OCI-LY1 (cell line): Measurements from ENCODE around the gene RUNX1.
A peak's percentile ranks its signal among the peaks of the same experiment; 100 is the strongest.

ENCODE experiments used
- H2AFZ ChIP-seq: fragments of 200-600 bp; sonication (generic), shearing (Covaris generic); 2 replicates; pipeline ENCODE4 v1.6.0; 2014; ENCODE audit warnings: antibody characterized with exemption, mild to moderate bottlenecking, low read length
- H3F3A ChIP-seq: fragments of 200-600 bp; sonication (generic), shearing (Covaris generic); 2 replicates; pipeline ENCODE4 v1.6.0; 2014; ENCODE audit warnings: mild to moderate bottlenecking, antibody characterized with exemption, low read length, moderate library complexity; ENCODE audit not compliant: insufficient read depth
- H3K27ac ChIP-seq: fragments of 200-600 bp; sonication (generic); 2 replicates; pipeline ENCODE4 v1.5.1; 2014; ENCODE audit warnings: low read length, mixed run types, mild to moderate bottlenecking, low read depth; ENCODE audit not compliant: poor library complexity, severe bottlenecking
- H3K27me3 ChIP-seq: fragments of 200-600 bp; sonication (generic); 2 replicates; pipeline ENCODE4 v1.6.0; 2014; ENCODE audit warnings: antibody characterized with exemption, mild to moderate bottlenecking, low read length, moderate library complexity; ENCODE audit not compliant: insufficient read depth
- H3K36me3 ChIP-seq: fragments of 200-600 bp; sonication (generic); 2 replicates; pipeline ENCODE4 v1.6.1; 2014; ENCODE audit warnings: mild to moderate bottlenecking, antibody characterized with exemption, low read length, moderate library complexity, mixed read lengths; ENCODE audit not compliant: insufficient read depth
- H3K4me1 ChIP-seq: fragments of 200-600 bp; sonication (generic); 2 replicates; pipeline ENCODE4 v1.5.1; 2014; ENCODE audit warnings: mild to moderate bottlenecking, low read length, moderate library complexity; ENCODE audit not compliant: insufficient read depth, severe bottlenecking
- H3K4me2 ChIP-seq: fragments of 200-600 bp; sonication (generic), shearing (Covaris generic); 2 replicates; pipeline ENCODE4 v1.6.1; 2014; ENCODE audit warnings: low read length
- H3K4me3 ChIP-seq: fragments of 200-600 bp; sonication (generic); 2 replicates; pipeline ENCODE4 v1.5.1; 2014; ENCODE audit warnings: low read length, low read depth, mild to moderate bottlenecking, mixed read lengths; ENCODE audit not compliant: poor library complexity, severe bottlenecking
- H3K79me2 ChIP-seq: fragments of 200-600 bp; shearing (Covaris generic); 2 replicates; pipeline ENCODE4 v1.6.1; 2016; ENCODE audit warnings: mixed run types, low read length, mixed read lengths; ENCODE audit not compliant: insufficient read depth
- H3K9ac ChIP-seq: fragments of 200-600 bp; sonication (generic), shearing (Covaris generic); 2 replicates; pipeline ENCODE4 v1.6.1; 2014; ENCODE audit warnings: mild to moderate bottlenecking, low read length, mixed read lengths
- H3K9me2 ChIP-seq: fragments of 200-600 bp; sonication (generic), shearing (Covaris generic); 2 replicates; pipeline ENCODE4 v1.6.1; 2014; ENCODE audit warnings: low read depth, mild to moderate bottlenecking, low read length, mixed read lengths
- H3K9me3 ChIP-seq: fragments of 200-600 bp; shearing (Covaris generic); 2 replicates; pipeline ENCODE4 v1.6.1; 2014; ENCODE audit warnings: low read length, mixed read lengths
- H4K20me1 ChIP-seq: fragments of 200-600 bp; sonication (generic), shearing (Covaris generic); 2 replicates; pipeline ENCODE4 v1.6.0; 2016; ENCODE audit warnings: mild to moderate bottlenecking, low read length; ENCODE audit not compliant: insufficient read depth
- EZH2 ChIP-seq: fragments of 200-600 bp; sonication (generic), shearing (Covaris generic); IDR thresholded peaks from 2 replicates; pipeline ENCODE4 v1.8.0; 2017; ENCODE audit warnings: borderline replicate concordance, mixed run types, mild to moderate bottlenecking, antibody characterized with exemption, low read length, moderate library complexity, mixed read lengths
- TF ChIP-seq, protein P1 (sequence below): fragments of 200-600 bp; sonication (generic), shearing (Covaris generic); IDR thresholded peaks from 2 replicates; pipeline ENCODE4 v1.5.1; 2017; ENCODE audit warnings: mild to moderate bottlenecking, antibody characterized with exemption, low read length, moderate library complexity, mixed read lengths

The RUNX1 gene

DNA sequence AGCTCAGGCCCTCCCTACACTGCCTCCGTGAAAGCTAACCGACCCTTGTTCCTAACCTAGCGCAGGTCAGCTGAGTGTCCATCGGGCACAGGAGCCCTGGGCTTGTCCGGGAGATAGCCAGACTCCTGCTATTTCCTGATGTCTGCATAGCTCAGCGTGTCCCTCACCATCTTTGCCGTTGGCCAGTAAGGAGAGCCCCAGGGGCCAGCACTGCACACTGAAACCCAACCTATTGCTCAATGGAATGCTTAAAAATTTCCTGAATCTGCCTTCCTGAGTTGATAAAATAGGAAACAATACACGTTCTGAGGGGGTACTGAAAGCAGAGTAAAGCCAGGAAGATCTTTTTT lies 2.2 kb downstream of the RUNX1 start:
- peaks cover 79% of the 10 kb centered on the region for H3K4me1 ChIP-seq
- no peak for TF ChIP-seq EZH2
- TF ChIP-seq, protein P1, sequence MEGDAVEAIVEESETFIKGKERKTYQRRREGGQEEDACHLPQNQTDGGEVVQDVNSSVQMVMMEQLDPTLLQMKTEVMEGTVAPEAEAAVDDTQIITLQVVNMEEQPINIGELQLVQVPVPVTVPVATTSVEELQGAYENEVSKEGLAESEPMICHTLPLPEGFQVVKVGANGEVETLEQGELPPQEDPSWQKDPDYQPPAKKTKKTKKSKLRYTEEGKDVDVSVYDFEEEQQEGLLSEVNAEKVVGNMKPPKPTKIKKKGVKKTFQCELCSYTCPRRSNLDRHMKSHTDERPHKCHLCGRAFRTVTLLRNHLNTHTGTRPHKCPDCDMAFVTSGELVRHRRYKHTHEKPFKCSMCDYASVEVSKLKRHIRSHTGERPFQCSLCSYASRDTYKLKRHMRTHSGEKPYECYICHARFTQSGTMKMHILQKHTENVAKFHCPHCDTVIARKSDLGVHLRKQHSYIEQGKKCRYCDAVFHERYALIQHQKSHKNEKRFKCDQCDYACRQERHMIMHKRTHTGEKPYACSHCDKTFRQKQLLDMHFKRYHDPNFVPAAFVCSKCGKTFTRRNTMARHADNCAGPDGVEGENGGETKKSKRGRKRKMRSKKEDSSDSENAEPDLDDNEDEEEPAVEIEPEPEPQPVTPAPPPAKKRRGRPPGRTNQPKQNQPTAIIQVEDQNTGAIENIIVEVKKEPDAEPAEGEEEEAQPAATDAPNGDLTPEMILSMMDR: no peak
- no peaks in the 10 kb centered on the region; the same call in 1 of the 2 replicates for H3F3A ChIP-seq
- no peaks in the 10 kb centered on the region for H3K27me3 ChIP-seq
- no peaks in the 10 kb centered on the region for H4K20me1 ChIP-seq
- no peaks in the 10 kb centered on the region for H3K9me3 ChIP-seq
- H3K9me2 ChIP-seq: no peaks in the 10 kb centered on the region
- peaks cover 66% of the 10 kb centered on the region for H3K79me2 ChIP-seq
- peak overlapping the region; percentile 85 for H3K4me2 ChIP-seq
- H3K4me3 ChIP-seq: peak overlapping the region; percentile 74
- H3K36me3 ChIP-seq: peaks cover 38% of the 10 kb centered on the region
- no peak overlapping the region for H3K27ac ChIP-seq
- no peak overlapping the region for H2AFZ ChIP-seq
- H3K9ac ChIP-seq: peak overlapping the region; percentile 79

DNA sequence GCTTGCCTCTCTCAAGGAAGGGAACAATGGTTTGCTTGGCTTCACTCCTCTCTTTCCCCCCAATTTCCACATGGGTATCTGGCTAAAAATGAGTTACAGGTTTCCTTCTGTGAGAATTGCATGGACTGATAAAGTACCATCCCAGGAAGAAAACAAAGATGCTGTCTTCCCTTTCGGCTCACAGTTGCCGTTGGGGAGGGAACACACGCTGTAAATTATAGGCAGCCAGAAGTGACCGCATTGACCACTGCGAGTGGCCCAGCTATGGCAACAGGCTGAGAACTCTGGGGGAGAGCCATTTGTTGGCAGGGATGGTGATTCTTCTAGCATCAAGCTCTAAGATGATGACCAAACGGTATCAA lies 2.9 kb downstream of the RUNX1 start:
- Histone ChIP-seq H3K9me3 (no peaks in the 10 kb centered on the region), H3K4me2 (peak overlapping the region; percentile 85), H4K20me1 (no peaks in the 10 kb centered on the region), H3K79me2 (peaks cover 72% of the 10 kb centered on the region), H3K36me3 (peaks cover 41% of the 10 kb centered on the region), H3K9me2 (no peaks in the 10 kb centered on the region), H2AFZ (no peak overlapping the region), H3K4me3 (peak overlapping the region; percentile 74), H3K27me3 (no peaks in the 10 kb centered on the region), H3F3A (no peaks in the 10 kb centered on the region; the same call in 1 of the 2 replicates), H3K27ac (no peak overlapping the region), H3K4me1 (peaks cover 79% of the 10 kb centered on the region), H3K9ac (peak overlapping the region; percentile 79; the same call in 1 of the 2 replicates)
- TF ChIP-seq, protein P1: no peak
- TF ChIP-seq EZH2: no peak

DNA sequence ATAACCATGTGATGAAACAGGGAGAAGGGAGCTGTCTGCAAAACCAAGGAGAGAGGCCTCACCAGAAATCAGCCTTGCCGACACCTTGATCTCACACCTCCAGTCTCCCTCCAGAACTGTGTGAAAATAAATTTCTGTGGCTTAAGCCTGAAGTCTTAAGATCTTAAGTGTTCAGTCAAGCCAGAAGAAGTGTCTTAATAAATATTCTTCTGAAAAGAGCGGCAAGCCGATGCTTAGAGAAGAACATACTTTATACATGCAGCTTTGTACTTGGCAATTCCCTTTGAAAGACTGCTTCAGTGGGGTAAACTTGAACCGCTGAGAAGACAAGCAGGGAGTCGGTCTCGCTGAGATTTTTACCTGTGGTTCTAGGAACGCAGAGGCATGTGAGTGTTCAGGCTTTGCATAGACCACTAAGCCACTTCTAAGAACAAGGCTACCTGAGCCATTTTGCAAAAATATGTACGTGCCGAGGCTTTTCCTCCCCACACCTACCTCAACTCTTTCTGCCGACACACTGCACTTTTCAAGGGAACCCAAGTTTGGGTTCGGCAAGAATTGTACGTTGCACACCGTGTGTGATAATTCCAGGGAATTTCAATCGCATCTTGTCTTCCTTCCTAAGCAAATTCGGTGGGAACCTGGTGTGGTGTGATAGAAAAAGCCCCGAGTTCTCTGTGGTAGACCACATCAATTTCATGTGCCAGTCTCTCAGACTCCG lies 3.4 kb downstream of the RUNX1 start:
- TF ChIP-seq EZH2: no peak
- TF ChIP-seq, protein P1: no peak
- peaks cover 79% of the 10 kb centered on the region for H3K4me1 ChIP-seq
- peaks cover 46% of the 10 kb centered on the region for H3K36me3 ChIP-seq
- no peaks in the 10 kb centered on the region; the same call in 1 of the 2 replicates for H3F3A ChIP-seq
- H3K79me2 ChIP-seq: peaks cover 78% of the 10 kb centered on the region
- H3K27me3 ChIP-seq: no peaks in the 10 kb centered on the region
- H2AFZ ChIP-seq: no peak overlapping the region
- peak overlapping the region; percentile 74 for H3K4me3 ChIP-seq
- H3K9ac ChIP-seq: no peak overlapping the region; the same call in 1 of the 2 replicates
- H3K9me3 ChIP-seq: no peaks in the 10 kb centered on the region
- H3K9me2 ChIP-seq: no peaks in the 10 kb centered on the region
- H4K20me1 ChIP-seq: no peaks in the 10 kb centered on the region
- H3K4me2 ChIP-seq: peak overlapping the region; percentile 85
- H3K27ac ChIP-seq: no peak overlapping the region
